Cardiac muscle cell (in vitro differentiated cells and primary cell): Measurements from ENCODE around the gene NUDCD3. TPM values are rescaled to one million over a fixed set of nuclear protein-coding genes. Genes with fewer than 3 reads are reported as not detected.

Source experiments
- DNase-seq, 2 donors: peaks; one replicate each; pipeline versions ENCODE4 v3.0.0 to v3.0.0-alpha.2; 2010 to 2017; ENCODE audit warnings: low read depth in 1 of 2, low spot score in 1 of 2
- H3K27ac ChIP-seq: fragments of 200-600 bp; sonication (generic); 2 replicates; pipeline ENCODE4 v1.5.1; 2016
- H3K27me3 ChIP-seq: fragments of 200-600 bp; sonication (generic); 2 replicates; pipeline ENCODE4 v1.6.0; 2016; ENCODE audit warnings: control low read depth
- H3K36me3 ChIP-seq: fragments of 200-600 bp; sonication (generic); 2 replicates; pipeline ENCODE4 v1.5.1; 2016; ENCODE audit warnings: control low read depth
- H3K4me1 ChIP-seq: fragments of 200-600 bp; sonication (generic); 2 replicates; pipeline ENCODE4 v1.8.1; 2017; ENCODE audit warnings: low read depth, mild to moderate bottlenecking, mixed run types
- H3K4me3 ChIP-seq: fragments of 200-600 bp; sonication (generic); 2 replicates; pipeline ENCODE4 v1.5.1; 2016; ENCODE audit warnings: mild to moderate bottlenecking
- H3K9me3 ChIP-seq: fragments of 200-600 bp; sonication (generic); 2 replicates; pipeline ENCODE4 v1.5.1; 2017; ENCODE audit warnings: low read depth, mild to moderate bottlenecking, control low read depth
- CTCF ChIP-seq: IDR thresholded peaks from 2 replicates; pipeline ENCODE4 v1.5.1; 2012; ENCODE audit warnings: low read depth, mild to moderate bottlenecking, low read length
- polyA plus RNA-seq: library from polyadenylated mRNA; unstranded; fragments of >200 nt; fragmentation: Nextera tagmentation; extraction: Ambion mirVana; gene quantifications from 2 replicates; pipeline ENCODE4 v1.2.1, GENCODE V29; 2016
- total RNA-seq: library from RNA; depleted of rRNA; stranded (reverse); fragments of >200 nt; gene quantifications from 2 replicates; pipeline ENCODE4 v1.2.3, GENCODE V29; 2016

The NUDCD3 gene
- total and polyA plus RNA-seq, 2 experiments from 2014 or later = 44.8 to 98.7 TPM

GRCh38 chr7:44396496-44396895 is 94.0 kb downstream of the NUDCD3 start:
- Histone ChIP-seq H3K4me3 (no peak overlapping the region), H3K4me1 (no peaks in the 10 kb centered on the region), H3K36me3 (no peaks in the 10 kb centered on the region), H3K9me3 (no peaks in the 10 kb centered on the region), H3K27ac (no peak overlapping the region), H3K27me3 (no peaks in the 10 kb centered on the region)
- no peak for TF ChIP-seq CTCF
- no peak for DNase-seq

- no peaks in the 10 kb centered on the region for H3K36me3 ChIP-seq
- H3K27ac ChIP-seq = no peak overlapping the region
- no peaks in the 10 kb centered on the region for H3K9me3 ChIP-seq
- H3K27me3 ChIP-seq = no peaks in the 10 kb centered on the region
- no peak for DNase-seq
- no peak overlapping the region for H3K4me3 ChIP-seq
- no peaks in the 10 kb centered on the region for H3K4me1 ChIP-seq
- TF ChIP-seq CTCF = no peak
Observed at GRCh38 chr7:44395067-44395466, 95.4 kb downstream of the NUDCD3 start.

- Histone ChIP-seq H3K4me1 (no peaks in the 10 kb centered on the region), H3K4me3 (no peak overlapping the region), H3K36me3 (no peaks in the 10 kb centered on the region), H3K9me3 (no peaks in the 10 kb centered on the region), H3K27me3 (no peaks in the 10 kb centered on the region), H3K27ac (no peak overlapping the region)
- no peak for TF ChIP-seq CTCF
- DNase-seq = no peak
Observed at GRCh38 chr7:44394636-44395035, 95.8 kb downstream of the NUDCD3 start.

- no peaks in the 10 kb centered on the region for H3K4me1 ChIP-seq
- no peak for DNase-seq
- no peaks in the 10 kb centered on the region for H3K27me3 ChIP-seq
- no peak overlapping the region for H3K27ac ChIP-seq
- no peaks in the 10 kb centered on the region for H3K36me3 ChIP-seq
- no peak overlapping the region for H3K4me3 ChIP-seq
- no peaks in the 10 kb centered on the region for H3K9me3 ChIP-seq
- no peak for TF ChIP-seq CTCF
Observed at GRCh38 chr7:44394112-44394447, 96.4 kb downstream of the NUDCD3 start.

- DNase-seq = no peak
- TF ChIP-seq CTCF = no peak
- Histone ChIP-seq H3K4me3 (no peak overlapping the region), H3K36me3 (peaks cover 1% of the 10 kb centered on the region), H3K27ac (no peak overlapping the region), H3K9me3 (no peaks in the 10 kb centered on the region), H3K27me3 (no peaks in the 10 kb centered on the region), H3K4me1 (no peaks in the 10 kb centered on the region)
Observed at GRCh38 chr7:44393238-44394111, 97.0 kb downstream of the NUDCD3 start.
